ENCODE data around the gene PLA2G12A. TPM values are rescaled to one million over a fixed set of nuclear protein-coding genes. Genes with fewer than 3 reads are reported as not detected.

PLA2G12A gene
- total and polyA plus RNA-seq, 2 of the 8 experiments (the other 6 are each of a cell fraction or from before 2014, with no cell fraction given) = 26.6 to 47.2 TPM

DNA sequence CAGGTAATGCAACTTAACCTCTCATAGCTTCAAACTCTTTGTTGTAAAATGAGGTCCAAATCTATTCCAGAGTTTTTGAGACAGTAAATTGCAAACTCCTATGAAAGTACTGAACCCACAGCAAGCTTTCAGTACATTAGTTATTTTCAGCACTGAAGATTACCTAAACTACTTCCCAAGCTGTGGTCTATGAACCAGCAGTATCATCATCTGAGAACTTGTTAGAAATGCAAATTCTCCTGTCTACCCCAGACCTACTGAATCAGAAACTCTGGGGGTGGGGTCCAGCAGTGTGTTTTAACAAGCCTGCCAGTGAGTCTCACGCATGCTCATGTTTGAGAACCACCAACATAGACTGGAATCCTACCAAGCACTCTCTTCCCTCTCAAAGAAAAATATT, 20.9 kb downstream of the PLA2G12A start:
- Histone ChIP-seq H3K9me3 (ENCODE audit: insufficient read depth in 2 of 2, low read depth in 1 of 2, low read length in 1 of 2) (no peaks in the 10 kb centered on the region), H2BK20ac (ENCODE audit: low read length) (no peak overlapping the region), H2BK5ac (ENCODE audit: low read depth, low read length) (no peak overlapping the region), H4K20me1 (replicated peaks in 1 of 2; ENCODE audit: control insufficient read depth in 1 of 2, insufficient read depth in 2 of 2, low read length in 2 of 2) (no peaks in the 10 kb centered on the region), H3K4me2 (ENCODE audit: insufficient read depth in 1 of 2, low read depth in 2 of 2, low read length in 2 of 2) (no peak overlapping the region), H3K79me1 (ENCODE audit: low read depth, low read length) (no peaks in the 10 kb centered on the region), H3K36me3 (ENCODE audit: control insufficient read depth in 2 of 4, insufficient read depth in 4 of 4, low read length in 3 of 4) (peaks cover 0 to 33% (median 12%) of the 10 kb centered on the region in 4 experiments; a peak in 6 of 8 replicates), H2AFZ (ENCODE audit: low read length) (no peak overlapping the region), H3K79me2 (ENCODE audit: control insufficient read depth in 1 of 2, insufficient read depth in 2 of 2, low read length in 2 of 2) (no peaks in the 10 kb centered on the region), H2AK5ac (ENCODE audit: low read depth, low read length) (no peak overlapping the region), H3K9ac (replicated peaks in 1 of 4; ENCODE audit: extremely low read depth in 1 of 4, low read depth in 3 of 4, low read length in 3 of 4) (no peak overlapping the region), H3K23ac (ENCODE audit: insufficient read length) (no peak overlapping the region), H2BK12ac (ENCODE audit: low read depth, low read length) (no peak overlapping the region), H2BK15ac (ENCODE audit: low read length) (no peak overlapping the region), H3K27ac (ENCODE audit: low read depth, low read length) (no peak overlapping the region), H3K18ac (ENCODE audit: extremely low read depth, low read length) (no peak overlapping the region), H4K8ac (ENCODE audit: extremely low read depth, insufficient read depth, low read length) (no peak overlapping the region), H3K4me3 (ENCODE audit: extremely low read depth in 1 of 4, insufficient read depth in 2 of 4, low read depth in 3 of 4, low read length in 4 of 4) (no peak overlapping the region), H2BK120ac (replicated peaks; ENCODE audit: low read depth, low read length) (no peak overlapping the region), H3K23me2 (ENCODE audit: low read depth, low read length) (no peaks in the 10 kb centered on the region), H3K14ac (ENCODE audit: insufficient read length) (no peak overlapping the region), H3K27me3 (replicated peaks in 1 of 4; ENCODE audit: control insufficient read depth in 3 of 4, extremely low read depth in 1 of 4, insufficient read depth in 3 of 4, low read length in 3 of 4) (no peaks in the 10 kb centered on the region), H4K91ac (replicated peaks; ENCODE audit: insufficient read length, low read length) (no peak overlapping the region), H3K4me1 (replicated peaks in 1 of 4; ENCODE audit: control insufficient read depth in 3 of 4, insufficient read depth in 4 of 4, low read length in 3 of 4) (no peaks in the 10 kb centered on the region), H3K4ac (replicated peaks; ENCODE audit: insufficient read length, low read depth, low read length) (no peak overlapping the region), H4K5ac (ENCODE audit: insufficient read length, low read depth, low read length) (no peak overlapping the region), H3K56ac (replicated peaks; ENCODE audit: insufficient read length, low read depth, low read length) (no peak overlapping the region)
- WGBS, 2 experiments (ENCODE audit: extremely low coverage in 1 of 2, insufficient coverage in 1 of 2, insufficient read length in 1 of 2, insufficient replicate concordance in 2 of 2, low coverage in 1 of 2, low lambda C conversion rate in 2 of 2, missing lambda C conversion rate in 1 of 2) = 100% methylated on average over 1 of the region's 1 CpG; no CpG with 5 or more reads in 1 of the 2 experiments
- CTCF ChIA-PET (ENCODE audit: partially characterized antibody) = interaction anchor here (0.6 to 1.2 kb wide), 3 partner anchors 34 to 134 kb away, joined by 3 read pairs; no protein-coding TSS in a partner anchor
- POLR2A ChIA-PET (ENCODE audit: partially characterized antibody) = interaction anchor here (1.0 kb wide), 1 partner anchor 106 kb away, joined by 3 read pairs; the partner anchor contains the start of gene GAR1
- FAIRE-seq = no peak
- DNase-seq (ENCODE audit: low read depth in 1 of 2, low spot score in 2 of 2) = no peak
- TF ChIP-seq CBX8 (IDR thresholded peaks at IDR 0.05; ENCODE audit: borderline replicate concordance, low read depth, low read length) (no peak), SIRT6 (IDR thresholded peaks at IDR 0.05; ENCODE audit: low read length) (no peak), TEAD4 (IDR thresholded peaks at IDR 0.05; ENCODE audit: low read depth, low read length) (no peak), HDAC6 (IDR thresholded peaks at IDR 0.05; ENCODE audit: low read depth, low read length) (no peak), ASH2L (IDR thresholded peaks at IDR 0.05; ENCODE audit: low read length) (no peak), EZH2 (IDR thresholded peaks at IDR 0.05; ENCODE audit: low read depth, low read length, severe bottlenecking) (no peak), TAF7 (optimal IDR thresholded peaks at IDR 0.05; ENCODE audit: borderline replicate concordance, low read depth, low read length) (no peak), RBBP5 (IDR thresholded peaks at IDR 0.05; ENCODE audit: borderline replicate concordance, low read depth, low read length) (no peak), RXRA (IDR thresholded peaks at IDR 0.05; ENCODE audit: insufficient read depth, low read depth, low read length) (no peak), JUND (IDR thresholded peaks at IDR 0.05; ENCODE audit: low read length) (no peak), BACH1 (IDR thresholded peaks at IDR 0.05; ENCODE audit: low read length) (no peak), SP4 (IDR thresholded peaks at IDR 0.05; ENCODE audit: low read length) (no peak), KDM5A (IDR thresholded peaks at IDR 0.05; ENCODE audit: low read length) (no peak), POLR2AphosphoS5 (IDR thresholded peaks at IDR 0.05; ENCODE audit: low read depth, low read length) (no peak), CREB1 (IDR thresholded peaks at IDR 0.05) (no peak)
- TF ChIP-seq, protein P1, sequence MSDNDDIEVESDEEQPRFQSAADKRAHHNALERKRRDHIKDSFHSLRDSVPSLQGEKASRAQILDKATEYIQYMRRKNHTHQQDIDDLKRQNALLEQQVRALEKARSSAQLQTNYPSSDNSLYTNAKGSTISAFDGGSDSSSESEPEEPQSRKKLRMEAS (IDR thresholded peaks at IDR 0.05) = no peak
